ENCODE measurements around the gene CTSC.
"Not testable (repeated sequence)": the region's sequence is repeated elsewhere in the genome, so short reads cannot be mapped to it uniquely, and the experiment has no call there.

The CTSC gene

DNA sequence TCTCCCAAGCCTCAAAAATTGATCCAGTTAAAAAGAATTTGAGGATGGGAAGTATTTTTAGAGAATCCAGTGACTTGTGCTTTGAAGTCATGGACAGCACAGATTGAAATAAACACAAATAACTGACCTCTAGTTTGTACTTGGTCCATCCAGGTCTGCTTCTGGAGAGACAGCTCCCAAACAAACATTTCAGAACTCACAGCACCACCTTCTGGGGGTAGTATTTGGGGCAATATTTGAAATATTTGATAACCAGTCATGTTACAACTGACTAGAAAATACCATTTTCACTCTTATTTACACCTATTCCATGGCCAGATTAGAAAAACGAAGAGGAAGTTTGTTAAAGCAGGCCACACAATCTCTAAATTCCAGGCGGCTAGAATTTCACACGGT, 56.2 kb downstream of the CTSC start:
- no peak for DNase-seq (ENCODE audit: low read depth)

DNA sequence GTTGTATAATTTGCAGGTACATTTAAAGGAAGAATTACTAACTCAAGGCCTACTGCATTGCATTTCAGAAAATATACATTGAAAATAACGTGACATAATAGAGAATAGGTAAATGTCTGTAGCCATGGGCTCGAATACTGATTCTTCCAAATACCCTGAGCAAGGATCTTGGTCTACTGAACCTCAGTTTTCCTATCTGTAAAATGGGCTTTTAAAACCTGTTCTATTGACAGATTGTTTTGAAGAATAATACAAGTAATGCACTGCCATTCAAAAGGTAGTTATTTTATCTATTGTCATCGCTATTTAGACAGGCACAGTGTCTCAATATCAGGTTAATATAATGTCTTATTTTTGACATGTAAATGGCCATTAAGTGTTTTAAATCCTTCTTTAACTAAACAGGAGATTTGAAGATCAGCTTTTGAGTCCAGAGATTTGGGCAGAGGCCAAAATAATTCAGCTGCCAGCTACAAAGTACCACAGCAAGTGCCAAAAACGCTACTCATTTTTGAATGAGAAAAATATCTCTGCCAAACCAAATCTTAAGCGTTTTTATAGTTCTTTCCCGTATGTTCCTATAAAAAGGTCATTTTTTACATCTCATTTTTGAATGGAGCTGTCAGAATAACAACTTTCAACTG, 56.7 kb downstream of the CTSC start:
- DNase-seq (ENCODE audit: low read depth) = no peak

DNA sequence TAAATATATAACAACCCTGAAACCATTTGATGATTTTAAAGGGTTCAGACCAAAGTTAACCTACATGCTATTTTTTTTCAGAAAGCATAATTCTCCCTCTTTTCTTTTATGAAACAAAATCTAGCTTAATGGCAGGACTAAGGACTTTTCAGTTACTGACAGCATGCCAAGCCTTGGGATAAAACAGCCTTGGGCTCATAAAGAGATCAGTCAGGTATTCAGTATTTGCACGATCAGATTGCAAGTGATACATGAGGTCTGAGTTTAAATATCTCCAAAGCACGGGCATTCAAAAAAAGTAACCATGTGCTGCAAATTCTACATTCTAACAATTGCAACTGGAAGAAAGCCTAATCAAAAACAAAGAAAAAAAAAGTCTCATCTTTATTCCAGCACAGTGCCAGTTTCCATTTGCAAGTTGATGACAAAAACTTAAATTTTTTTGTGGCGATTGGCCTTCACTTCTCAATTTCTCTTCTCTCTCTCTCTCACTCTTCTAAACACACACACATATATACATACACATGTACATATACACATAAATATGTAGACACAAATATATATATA, 60.1 kb downstream of the CTSC start:
- DNase-seq (ENCODE audit: low read depth) = no peak

DNA sequence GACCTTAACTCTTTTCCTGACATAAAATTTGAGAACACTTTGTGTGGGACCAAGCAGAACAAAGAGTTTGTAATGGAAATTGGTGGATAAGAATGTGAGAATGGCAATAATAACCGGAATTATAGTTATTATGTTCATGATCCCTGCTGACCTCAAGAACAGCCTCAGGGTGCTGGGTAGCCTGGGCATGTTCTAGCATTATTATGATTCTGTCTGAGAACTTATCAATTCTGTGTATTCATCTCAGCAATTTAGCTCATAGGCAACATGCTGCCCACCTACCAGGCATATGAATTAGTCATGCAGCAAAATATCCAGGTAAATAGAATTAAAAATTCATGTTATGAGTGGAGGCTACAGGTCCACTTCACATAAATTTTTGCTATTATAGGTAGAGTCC, 61.9 kb downstream of the CTSC start:
- no peak for DNase-seq (ENCODE audit: low read depth)

DNA sequence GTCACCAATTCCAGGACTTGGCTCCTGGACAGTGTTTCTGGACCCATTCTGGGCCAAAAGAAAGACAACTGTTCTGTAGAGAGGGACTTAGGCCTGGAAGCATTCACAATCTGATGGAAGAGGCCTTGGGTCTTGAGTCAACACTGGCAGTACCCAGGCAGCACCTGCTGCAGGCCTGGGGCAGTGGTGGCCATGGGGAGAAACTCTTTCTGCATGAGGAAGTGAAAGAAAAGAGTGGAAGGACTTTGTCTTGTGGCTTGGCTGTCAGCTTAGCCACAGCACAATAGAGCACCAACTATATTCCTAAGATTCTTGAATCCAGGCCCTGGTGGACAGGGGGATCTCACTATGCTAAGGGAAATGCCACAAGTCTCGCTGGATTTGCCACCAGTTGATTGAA, 70.6 kb downstream of the CTSC start:
- no peak for DNase-seq (ENCODE audit: low read depth)

DNA sequence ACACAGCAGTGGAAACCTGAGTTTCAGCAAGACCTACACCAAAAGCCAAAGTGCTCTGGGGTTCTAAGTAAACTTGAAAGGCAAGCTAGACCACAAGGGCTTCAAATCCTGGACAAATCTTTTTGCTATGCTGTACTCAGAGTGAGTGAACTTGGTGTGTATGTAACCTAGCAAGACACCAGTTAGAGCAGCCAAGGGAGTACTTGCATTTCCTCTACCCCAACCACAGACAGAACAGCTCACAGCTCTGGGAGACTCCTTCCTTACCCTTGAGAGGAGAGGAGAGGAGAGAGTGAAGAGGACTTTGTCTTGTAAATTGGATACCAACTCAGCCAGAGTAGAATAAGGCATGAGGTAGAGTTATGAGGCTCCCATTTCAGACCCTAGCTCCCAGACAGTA, 71.4 kb downstream of the CTSC start:
- no peak for DNase-seq (ENCODE audit: low read depth)

DNA sequence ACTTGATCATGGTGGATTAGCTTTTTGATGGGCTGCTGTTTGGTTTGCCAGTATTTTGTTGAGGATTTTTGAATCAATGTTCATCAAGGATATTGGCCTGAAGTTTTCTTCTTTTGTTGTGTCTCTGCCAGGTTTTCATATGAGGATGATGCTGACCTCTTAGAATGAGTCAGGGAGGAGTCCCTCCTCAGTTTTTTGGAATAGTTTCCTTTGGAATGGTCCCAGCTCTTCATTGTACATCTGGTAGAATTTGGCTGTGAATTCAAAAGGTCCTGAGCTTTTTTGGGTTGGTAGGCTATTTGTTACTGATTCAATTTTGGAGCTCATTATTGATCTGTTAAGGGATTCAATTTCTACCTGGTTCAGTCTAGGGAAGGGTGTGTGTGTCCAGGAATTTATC, 78.1 kb downstream of the CTSC start:
- DNase-seq (ENCODE audit: low read depth) = no peak

DNA sequence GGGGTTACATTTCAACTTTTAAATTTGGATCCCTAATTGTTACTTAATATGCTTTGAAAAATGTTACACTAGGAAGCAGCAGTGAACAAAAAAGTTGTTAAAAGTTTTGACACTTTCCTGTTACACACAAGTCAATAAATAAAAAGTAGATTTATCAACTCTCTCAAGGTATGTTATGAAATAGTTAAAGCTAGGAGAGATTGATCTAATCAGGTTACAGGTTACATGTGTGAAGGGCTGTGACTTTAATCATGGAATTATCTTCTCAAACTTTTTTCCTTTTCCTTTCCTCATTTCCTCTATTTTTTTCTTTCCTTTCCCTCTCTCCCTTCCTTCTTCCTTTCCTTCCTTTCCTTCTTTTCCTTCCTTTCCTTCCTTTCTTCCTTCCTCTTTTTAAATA, 85.3 kb downstream of the CTSC start:
- no peak for DNase-seq (ENCODE audit: low read depth)

DNA sequence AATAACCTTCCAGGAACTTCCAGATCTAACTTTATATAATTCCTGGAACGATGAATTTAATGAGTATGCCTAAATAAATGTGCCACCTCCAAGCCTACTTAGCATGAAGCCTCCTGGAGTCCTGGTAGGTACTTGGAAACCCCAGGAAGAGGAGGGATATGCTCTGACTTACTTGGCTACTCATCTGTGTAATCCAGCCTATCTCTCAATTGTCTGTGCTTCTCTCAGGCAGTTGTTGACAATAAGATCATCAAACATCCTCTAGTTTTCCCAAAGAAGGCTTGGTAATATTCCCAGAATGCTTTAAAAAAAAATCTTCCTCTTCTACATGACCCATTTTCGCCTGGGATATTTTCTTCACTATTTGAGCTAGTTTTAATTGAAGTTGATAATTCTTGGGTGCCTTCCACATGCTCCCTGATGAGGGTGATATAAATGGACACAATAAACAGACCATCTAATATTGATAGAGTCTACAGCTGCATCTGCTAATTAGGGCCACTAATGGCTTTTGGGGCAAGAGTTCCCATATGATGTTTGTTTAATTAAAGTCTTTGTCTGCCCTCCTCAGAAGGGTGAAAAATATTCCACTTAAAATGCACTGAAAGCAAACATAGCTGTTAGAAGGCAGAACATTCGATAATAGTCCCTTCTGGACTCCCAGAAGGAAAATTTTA, 86.8 kb downstream of the CTSC start:
- no peak for DNase-seq (ENCODE audit: low read depth)

DNA sequence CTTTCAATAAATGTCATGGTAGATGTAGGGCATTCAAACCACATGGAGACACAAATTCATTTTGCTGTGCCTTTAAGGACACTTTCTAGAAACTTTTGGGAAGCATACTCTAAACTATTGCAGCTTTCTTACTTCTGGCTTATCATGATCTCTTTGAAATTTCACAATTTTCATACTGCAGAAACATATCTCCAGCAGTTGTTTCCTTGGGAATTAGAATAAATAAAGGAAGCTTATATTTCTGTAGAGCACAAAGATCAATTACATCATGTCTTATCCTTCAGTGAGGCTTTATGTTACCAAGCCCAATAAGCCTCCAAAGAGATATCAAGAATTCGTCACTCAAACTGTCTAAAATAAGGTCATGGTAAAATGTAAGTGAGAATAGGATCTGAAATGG, 87.8 kb downstream of the CTSC start:
- no peak for DNase-seq (ENCODE audit: low read depth)

DNA sequence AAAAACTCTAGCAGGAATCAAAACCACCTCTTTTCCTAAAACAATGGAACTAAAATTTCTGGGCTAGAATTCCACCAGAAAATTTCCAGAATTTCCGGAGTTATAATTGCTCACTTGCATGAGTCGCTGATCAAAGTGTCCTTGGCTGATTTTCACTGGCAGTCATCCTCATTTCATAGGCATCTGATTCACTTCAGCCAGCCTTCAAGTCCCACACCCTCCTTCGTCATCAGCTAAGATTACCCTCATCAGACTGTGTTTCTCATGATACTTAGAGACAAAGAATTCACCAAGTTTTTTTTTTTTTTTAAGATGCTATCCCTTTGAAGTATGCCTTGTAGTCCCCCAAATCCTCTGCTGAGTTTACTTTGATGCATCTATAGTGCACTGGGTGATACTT, 90.8 kb downstream of the CTSC start:
- DNase-seq (ENCODE audit: low read depth) = peak; percentile 91

DNA sequence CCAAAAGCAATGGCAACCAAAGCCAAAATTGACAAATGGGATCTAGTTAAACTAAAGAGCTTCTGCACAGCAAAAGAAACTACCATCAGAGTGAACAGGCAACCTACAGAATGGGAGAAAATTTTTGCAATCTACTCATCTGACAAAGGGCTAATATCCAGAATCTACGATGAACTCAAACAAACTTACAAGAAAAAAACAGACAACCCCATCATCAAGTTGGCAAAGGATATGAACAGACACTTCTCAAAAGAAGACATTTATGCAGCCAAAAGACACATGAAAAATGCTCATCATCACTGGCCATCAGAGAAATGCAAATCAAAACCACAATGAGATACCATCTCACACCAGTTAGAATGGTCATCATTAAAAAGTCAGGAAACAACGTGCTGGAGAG, 92.0 kb downstream of the CTSC start:
- not testable (repeated sequence) for DNase-seq (ENCODE audit: low read depth)
